Activated CD8-positive, alpha-beta memory T cell treated with anti-CD3 and anti-CD28 coated beads, Interleukin-2, amount 50 U/mL, for 48 hours (primary cell): ENCODE data around the gene LDLRAP1.

Experiments used
- DNase-seq: peaks from one replicate; pipeline ENCODE4 v3.0.0-alpha.2; 2020

The LDLRAP1 gene

DNA sequence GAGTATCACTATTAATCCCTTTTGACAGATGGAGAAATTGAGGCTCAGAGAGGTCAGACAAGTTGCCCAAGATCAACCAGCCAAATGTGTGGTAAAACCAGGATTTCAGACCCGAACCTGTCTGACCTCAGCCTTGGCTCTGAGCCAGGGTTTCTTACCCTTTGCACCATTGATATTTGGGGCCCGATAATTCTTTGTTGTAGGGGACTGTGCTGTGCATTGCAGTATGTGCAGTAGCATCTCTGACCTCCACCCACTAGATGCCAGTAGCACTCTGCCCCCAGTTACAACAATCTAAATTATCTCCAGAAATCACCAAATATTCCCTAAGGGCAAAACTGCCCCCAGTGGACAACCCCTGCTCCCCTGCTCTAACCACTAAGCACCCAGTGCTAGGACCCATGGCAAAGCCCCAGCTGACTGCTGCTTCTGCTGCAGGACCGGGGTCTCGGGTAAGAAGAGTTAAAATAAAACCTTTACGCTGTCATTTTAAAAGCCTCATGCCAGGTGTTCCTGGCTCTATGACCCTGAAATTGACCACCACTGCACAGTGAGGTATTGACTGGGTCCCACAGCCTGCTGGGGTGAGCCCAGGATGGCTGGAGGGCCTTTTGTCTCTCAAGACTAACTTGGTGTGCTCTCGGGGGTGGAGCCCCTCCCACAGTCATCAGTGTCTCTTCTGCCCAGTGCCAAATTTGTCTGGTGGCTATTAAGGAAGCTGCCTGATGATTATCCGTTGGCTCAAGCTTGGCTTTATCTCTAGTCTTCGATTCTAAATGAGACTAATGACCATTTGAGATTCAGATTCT lies 67.6 kb downstream of the LDLRAP1 start:
- DNase-seq = no peak

GRCh38 chr1:25611843-25612242 lies 68.4 kb downstream of the LDLRAP1 start:
- no peak for DNase-seq

- DNase-seq = no peak
These were observed 69.0 kb downstream of the LDLRAP1 start for GRCh38 chr1:25612421-25612820.

- no peak for DNase-seq
These were observed 69.7 kb downstream of the LDLRAP1 start for GRCh38 chr1:25613091-25613490.

DNA sequence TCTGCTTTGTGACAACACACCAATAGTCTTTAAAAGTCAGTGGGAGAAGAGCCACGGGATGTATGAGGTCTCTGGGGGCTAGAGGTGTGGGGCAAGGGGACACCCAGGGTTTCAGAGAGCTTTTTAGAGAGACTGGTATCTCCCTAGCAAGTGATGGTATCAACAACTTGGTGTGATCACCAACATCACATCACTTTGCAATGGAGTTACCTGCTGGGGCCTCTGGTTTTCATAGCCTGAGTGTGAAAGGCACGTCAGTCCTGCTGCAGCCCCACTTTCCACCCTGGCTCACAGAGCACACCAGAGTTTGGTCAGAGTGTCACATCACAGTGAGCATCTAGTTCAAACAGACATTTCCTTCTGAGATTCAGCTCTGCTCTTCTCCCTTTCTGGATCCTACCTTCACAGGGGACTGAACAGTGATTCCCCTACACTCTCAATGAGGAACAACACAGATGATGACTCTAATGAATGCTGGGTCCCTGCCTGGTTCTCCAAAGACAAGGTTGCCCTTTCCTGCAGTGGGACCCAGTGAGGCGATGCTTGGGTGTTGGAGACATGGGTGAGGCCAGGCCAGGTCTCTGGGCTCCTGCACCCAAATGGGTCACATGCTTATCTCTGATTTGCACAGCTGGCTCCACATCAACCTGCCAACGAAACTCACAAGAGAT lies 71.2 kb downstream of the LDLRAP1 start:
- no peak for DNase-seq

DNA sequence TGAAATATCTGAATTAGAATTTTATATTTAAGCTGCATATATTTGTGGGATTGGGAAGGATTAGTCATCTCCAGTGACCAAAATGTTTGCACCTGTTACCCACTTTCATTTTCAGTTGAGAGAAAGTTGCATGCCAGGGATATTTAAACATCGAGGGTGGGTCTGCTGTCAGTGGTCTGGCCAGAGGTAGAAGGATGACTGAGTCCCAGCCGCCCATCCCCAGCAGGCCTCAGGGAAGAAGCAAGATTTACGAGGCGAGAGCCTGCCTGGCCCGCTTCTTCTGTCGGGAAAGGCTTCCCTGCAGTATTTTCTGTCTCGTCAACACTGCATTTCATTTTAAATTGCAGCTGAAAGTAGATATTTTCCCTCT lies 71.8 kb downstream of the LDLRAP1 start:
- no peak for DNase-seq

DNA sequence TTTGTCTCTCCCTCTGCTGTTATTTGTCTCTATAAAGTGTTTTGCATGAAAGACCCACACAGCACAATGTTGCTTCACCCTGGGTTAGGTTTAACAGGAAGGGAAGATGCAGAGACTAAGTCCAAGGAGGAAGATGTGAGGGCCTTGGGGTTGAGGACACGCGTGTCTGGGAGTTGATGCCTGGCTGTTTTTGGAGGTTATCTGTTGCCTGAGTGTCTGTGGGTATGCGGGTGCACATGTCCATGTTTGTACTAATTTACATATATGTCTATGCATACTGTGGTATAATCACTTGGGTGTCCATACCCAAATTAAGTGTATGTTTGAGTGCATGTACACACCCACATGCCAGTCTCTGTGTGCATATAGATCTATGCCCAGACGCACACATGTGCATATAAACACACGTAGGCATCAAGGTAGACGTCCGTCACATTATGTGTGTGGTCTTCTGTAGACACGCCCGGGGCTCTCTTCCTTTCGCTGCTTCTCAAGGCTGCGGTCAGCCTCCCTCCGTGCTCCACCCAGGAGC lies 72.2 kb downstream of the LDLRAP1 start:
- DNase-seq = no peak

DNA sequence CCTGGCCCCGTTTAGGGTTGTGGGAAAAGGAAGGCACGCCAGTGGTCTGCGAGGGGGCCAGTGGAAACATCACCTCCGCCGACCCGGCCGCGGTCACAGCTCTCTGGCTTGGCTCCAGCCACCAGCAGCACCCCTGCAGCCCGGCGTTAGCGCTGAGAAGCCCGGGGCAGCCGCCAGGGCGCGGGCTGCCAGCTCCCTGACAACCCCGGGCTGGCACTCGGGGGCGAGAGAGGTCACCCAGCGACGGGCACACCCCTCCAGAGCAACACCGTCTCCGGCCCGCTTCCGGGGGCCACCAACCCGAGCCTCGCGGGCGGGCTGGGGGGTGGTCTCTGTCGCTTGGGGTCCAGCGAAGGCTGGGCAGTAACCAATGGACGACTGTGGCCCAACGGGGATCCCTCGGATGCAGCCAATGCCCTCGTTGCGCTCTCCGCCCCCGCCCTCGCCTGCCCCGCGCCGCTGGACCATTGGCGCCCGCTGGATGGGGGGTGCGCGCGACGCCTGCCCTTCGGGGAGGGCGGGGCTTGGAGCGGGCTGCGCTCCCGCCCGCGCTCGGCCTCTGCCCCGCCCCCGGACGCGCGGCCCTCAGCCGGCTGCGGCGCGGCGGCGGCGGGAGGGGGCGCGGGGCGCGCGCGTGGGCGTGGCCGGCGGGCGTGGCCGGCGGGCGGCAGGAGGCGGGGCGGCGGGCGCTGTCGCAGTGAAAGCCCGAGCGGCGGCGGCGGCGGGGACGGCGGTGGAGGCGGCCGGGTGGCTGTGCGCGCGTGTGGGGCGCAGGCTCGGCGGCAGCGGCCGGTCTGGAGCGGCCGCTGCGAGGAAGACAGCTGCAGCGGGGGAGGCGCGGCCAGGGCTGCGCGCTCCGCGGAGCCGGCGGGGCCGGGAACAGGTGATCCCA lies 72.9 kb downstream of the LDLRAP1 start, which contains the start of gene MAN1C1:
Gene MAN1C1, plus strand, starts transcription at position 697 of the 892 bp plus-strand sequence. CDS start 1,007 bp downstream, outside the sequence.
- peak; percentile 87 for DNase-seq

- DNase-seq = peak; percentile 69
These were observed 73.7 kb downstream of the LDLRAP1 start for GRCh38 chr1:25616987-25617624.

GRCh38 chr1:25617625-25618432 lies 74.4 kb downstream of the LDLRAP1 start:
- peak; percentile 67 for DNase-seq

DNA sequence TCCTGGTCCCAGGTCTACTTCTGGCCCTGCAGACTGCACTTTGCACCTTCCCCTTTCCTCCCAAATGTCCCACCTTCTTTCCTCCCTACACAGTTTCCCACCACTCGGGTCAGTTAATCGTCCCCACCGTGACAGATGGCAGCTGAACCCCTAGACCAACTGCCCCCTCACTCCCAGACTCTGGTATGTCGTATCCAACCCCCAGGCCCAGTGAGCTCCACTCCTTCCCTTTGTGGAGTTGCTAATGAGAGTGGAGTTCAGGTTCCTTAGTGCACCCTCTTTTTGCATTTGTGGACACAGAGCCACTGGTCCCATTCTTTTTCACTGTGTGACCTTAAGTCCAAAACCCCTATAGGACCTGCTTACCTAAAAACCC lies 75.0 kb downstream of the LDLRAP1 start:
- DNase-seq = no peak
